Uterus (tissue), 2 donors: ENCODE measurements around the gene CIP2A.

Experiments
- POLR2A ChIP-seq, 2 donors: fragments of 450-650 bp; IDR thresholded peaks; one replicate each; pipeline ENCODE4 v1.6.1; 2016; ENCODE audit warnings: antibody characterized with exemption in 2 of 2, mild to moderate bottlenecking in 1 of 2, moderate library complexity in 1 of 2
- TF ChIP-seq, protein P1 (sequence below), 4 experiments: fragments of 200-600 bp in 2 of 4; fragments of 450-650 bp in 2 of 4; sonication (generic) in 2 of 4; IDR thresholded peaks; one replicate each; pipeline ENCODE4 v1.5.1; 2016 to 2019; ENCODE audit warnings: antibody characterized with exemption in 4 of 4, mild to moderate bottlenecking in 2 of 4, moderate library complexity in 1 of 4

DNA sequence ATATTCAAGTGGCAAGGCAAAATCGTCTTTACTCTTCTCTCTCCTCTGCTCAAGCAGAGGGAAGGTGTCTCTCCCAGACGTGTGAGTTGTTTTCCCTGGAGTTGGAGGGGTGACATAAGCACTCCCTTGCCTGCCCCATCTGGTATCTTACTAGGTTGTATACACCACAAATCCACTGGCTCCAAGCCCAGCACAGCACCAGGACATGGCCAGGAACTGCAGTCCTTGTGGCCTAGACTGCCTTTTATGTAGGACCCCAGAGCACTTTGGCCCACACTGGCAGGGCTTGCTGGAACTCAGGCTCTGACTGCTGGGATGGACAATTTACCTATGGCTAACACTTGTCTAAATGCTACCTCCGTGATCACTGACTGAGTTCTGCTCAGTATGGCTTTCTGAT is 34.3 kb upstream of the CIP2A start:
- TF ChIP-seq, protein P1, sequence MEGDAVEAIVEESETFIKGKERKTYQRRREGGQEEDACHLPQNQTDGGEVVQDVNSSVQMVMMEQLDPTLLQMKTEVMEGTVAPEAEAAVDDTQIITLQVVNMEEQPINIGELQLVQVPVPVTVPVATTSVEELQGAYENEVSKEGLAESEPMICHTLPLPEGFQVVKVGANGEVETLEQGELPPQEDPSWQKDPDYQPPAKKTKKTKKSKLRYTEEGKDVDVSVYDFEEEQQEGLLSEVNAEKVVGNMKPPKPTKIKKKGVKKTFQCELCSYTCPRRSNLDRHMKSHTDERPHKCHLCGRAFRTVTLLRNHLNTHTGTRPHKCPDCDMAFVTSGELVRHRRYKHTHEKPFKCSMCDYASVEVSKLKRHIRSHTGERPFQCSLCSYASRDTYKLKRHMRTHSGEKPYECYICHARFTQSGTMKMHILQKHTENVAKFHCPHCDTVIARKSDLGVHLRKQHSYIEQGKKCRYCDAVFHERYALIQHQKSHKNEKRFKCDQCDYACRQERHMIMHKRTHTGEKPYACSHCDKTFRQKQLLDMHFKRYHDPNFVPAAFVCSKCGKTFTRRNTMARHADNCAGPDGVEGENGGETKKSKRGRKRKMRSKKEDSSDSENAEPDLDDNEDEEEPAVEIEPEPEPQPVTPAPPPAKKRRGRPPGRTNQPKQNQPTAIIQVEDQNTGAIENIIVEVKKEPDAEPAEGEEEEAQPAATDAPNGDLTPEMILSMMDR (IDR thresholded peaks at IDR 0.05), result no peak
- no peak for TF ChIP-seq POLR2A (IDR thresholded peaks at IDR 0.05)
